ENCODE measurements around the gene CASKIN2. TPM values are rescaled to one million over a fixed set of nuclear protein-coding genes. Genes with fewer than 3 reads are reported as not detected.

CASKIN2 gene
- total and polyA plus RNA-seq, 2 of the 4 experiments (the other 2 are of a cell fraction), result 2.9 to 6.9 TPM

GRCh38 chr17:75500419-75501216 lies 14.7 kb downstream of the CASKIN2 start (continued):
- TF ChIP-seq SMC3 (IDR thresholded peaks at IDR 0.05; ENCODE audit: low read depth, low read length), result no peak

GRCh38 chr17:75499313-75500022 lies 15.9 kb downstream of the CASKIN2 start:
- no peaks in the 10 kb centered on the region for H3K9me3 ChIP-seq (ENCODE audit: control insufficient read depth, insufficient read depth, low read length)
- no peaks in the 10 kb centered on the region for H3K9me1 ChIP-seq (ENCODE audit: insufficient read depth, low read length)
- no peak overlapping the region for H2AFZ ChIP-seq (replicated peaks; ENCODE audit: low read length, poor library complexity)
- CTCF ChIA-PET, result no interaction called here
- no peak overlapping the region for H3K14ac ChIP-seq (replicated peaks; ENCODE audit: low read depth, low read length)
- H4K20me1 ChIP-seq (ENCODE audit: insufficient read depth, low read length), result no peaks in the 10 kb centered on the region
- H3K9ac ChIP-seq (ENCODE audit: low read depth, low read length), result no peak overlapping the region
- no peak overlapping the region for H4K8ac ChIP-seq (ENCODE audit: low read depth in 2 of 2, low read length in 2 of 2)
- no peak overlapping the region for H3K4me2 ChIP-seq (ENCODE audit: low read depth, low read length)
- no CpG with 5 or more reads among the region's 16 CpGs for WGBS, 2 experiments (ENCODE audit: extremely low coverage in 2 of 2, insufficient read length in 1 of 2)
- H3K4me3 ChIP-seq (ENCODE audit: insufficient read depth, low read depth, low read length), result no peak overlapping the region
- in situ Hi-C loops (cut with MboI; ENCODE audit: low sequenced_read_pairs), result no loop called here
- no peak overlapping the region for H2BK15ac ChIP-seq (ENCODE audit: low read depth, low read length)
- H3K36me3 ChIP-seq (ENCODE audit: control insufficient read depth, insufficient read depth, low read length), result peaks cover 49% of the 10 kb centered on the region
- H3K4me1 ChIP-seq (ENCODE audit: control insufficient read depth, insufficient read depth, low read length), result no peaks in the 10 kb centered on the region
- intact Hi-C loops (cut with micrococcal nuclease), result no loop called here
- no peak overlapping the region for H3K18ac ChIP-seq (ENCODE audit: low read depth, low read length)
- no peaks in the 10 kb centered on the region for H3K27me3 ChIP-seq (ENCODE audit: control insufficient read depth, insufficient read depth, low read length)
- DNase-seq, result no peak
- no peak overlapping the region for H3K27ac ChIP-seq (ENCODE audit: insufficient read depth, low read length)
- H3K56ac ChIP-seq (ENCODE audit: extremely low read depth, insufficient read depth, low read length), result no peak overlapping the region
- no peak overlapping the region for H2BK5ac ChIP-seq (ENCODE audit: low read depth, low read length, poor library complexity, severe bottlenecking)
- dilution Hi-C loops (cut with HindIII; ENCODE audit: low sequenced_read_pairs, unreplicated experiment), result no loop called here
- H3K23ac ChIP-seq (ENCODE audit: low read depth, low read length), result no peak overlapping the region
- H4K91ac ChIP-seq (ENCODE audit: insufficient read depth, low read depth, low read length), result no peak overlapping the region
- ATAC-seq (ENCODE audit: low read depth), result no peak
- H3K4ac ChIP-seq (ENCODE audit: low read depth, low read length), result no peak overlapping the region
- no peak overlapping the region for H2AK9ac ChIP-seq (replicated peaks; ENCODE audit: low read depth, low read length, poor library complexity)
- H4K5ac ChIP-seq (ENCODE audit: low read depth, low read length), result no peak overlapping the region
- H3K79me1 ChIP-seq (ENCODE audit: low read depth in 1 of 2, low read length in 2 of 2), result no peaks in the 10 kb centered on the region
- no peak for TF ChIP-seq CEBPB (IDR thresholded peaks at IDR 0.05; ENCODE audit: low read depth, low read length)
- POLR2A ChIA-PET (ENCODE audit: unreplicated experiment), result no interaction called here
- no peak overlapping the region for H2BK120ac ChIP-seq (ENCODE audit: low read depth, low read length)
- no peak overlapping the region for H2AK5ac ChIP-seq (ENCODE audit: low read depth, low read length)
- no TSS peak for BruUV-seq (replicated peaks)
- H2BK20ac ChIP-seq (ENCODE audit: low read depth, low read length), result no peak overlapping the region

Data from IMR-90 (cell line).